Panc1 (cell line): ENCODE data around the gene DSCAM. TPM values are rescaled to one million over a fixed set of nuclear protein-coding genes. Genes with fewer than 3 reads are reported as not detected.

ENCODE experiments used
- ATAC-seq: fragments of 200-7000 bp; cut with Tn5 transposase; 2 replicates; pipeline ENCODE4 v1.9.1; 2020; ENCODE audit warnings: mild to moderate bottlenecking, moderate library complexity
- BruUV-seq: library from RNA; stranded (reverse); fragments of 400-500 nt; replicated peaks from 2 replicates; lab custom pipeline; 2021; lab: Mats Ljungman, UMichigan
- CTCF ChIA-PET: fragments of 300-600 bp; sonication (Branson Sonifier 250); formaldehyde crosslinking; loops from one replicate; lab custom pipeline; 2022; ENCODE audit warnings: antibody characterized with exemption; lab: Charles Lee
- POLR2A ChIA-PET: fragments of 300-600 bp; sonication (Branson Sonifier 250); formaldehyde crosslinking; loops from one replicate; lab custom pipeline; 2022; ENCODE audit warnings: antibody characterized with exemption; lab: Charles Lee
- DNase-seq: peaks from one replicate; pipeline ENCODE4 v3.0.0-alpha.2; 2010; ENCODE audit warnings: low read depth, low spot score
- H3K27ac ChIP-seq: 2 replicates; pipeline ENCODE4 v1.5.1; 2011; ENCODE audit warnings: mild to moderate bottlenecking, low read length, inconsistent platforms
- H3K27me3 ChIP-seq: fragments of 200-500 bp; sonication (Bioruptor generic); 2 replicates; pipeline ENCODE4 v1.6.0; 2014; ENCODE audit warnings: low read length, inconsistent platforms; ENCODE audit not compliant: control insufficient read depth, insufficient read depth
- H3K36me3 ChIP-seq: fragments of 200-500 bp; sonication (Bioruptor generic); 2 replicates; pipeline ENCODE4 v1.5.1; 2014; ENCODE audit warnings: inconsistent platforms, mild to moderate bottlenecking, low read length, moderate library complexity; ENCODE audit not compliant: control insufficient read depth, insufficient read depth
- H3K4me1 ChIP-seq: 2 replicates; pipeline ENCODE4 v1.5.1; 2011; ENCODE audit warnings: inconsistent platforms, mild to moderate bottlenecking, low read length, moderate library complexity; ENCODE audit not compliant: control insufficient read depth, insufficient read depth
- H3K4me3 ChIP-seq, 2 experiments: 2 replicates each; pipeline ENCODE4 v1.5.1; 2011 to 2012; ENCODE audit warnings: low read depth in 2 of 2, low read length in 2 of 2, mild to moderate bottlenecking in 2 of 2, inconsistent platforms in 1 of 2, moderate library complexity in 1 of 2
- H3K9me3 ChIP-seq: fragments of 200-500 bp; sonication (Bioruptor generic); 2 replicates; pipeline ENCODE4 v1.5.1; 2014; ENCODE audit warnings: low read depth, mild to moderate bottlenecking, inconsistent platforms, low read length, moderate library complexity; ENCODE audit not compliant: control insufficient read depth, insufficient read depth
- POLR2AphosphoS5 ChIP-seq: IDR thresholded peaks from 2 replicates; pipeline ENCODE4 v1.6.1; 2012; ENCODE audit warnings: mild to moderate bottlenecking, low read depth, low read length, moderate library complexity
- SIN3A ChIP-seq: IDR thresholded peaks from 2 replicates; pipeline ENCODE4 v1.6.1; 2012; ENCODE audit warnings: low read depth, mild to moderate bottlenecking, low read length, moderate library complexity, borderline replicate concordance; ENCODE audit not compliant: insufficient read depth
- TCF7L2 ChIP-seq: IDR thresholded peaks from 2 replicates; pipeline ENCODE4 v1.6.1; 2011; ENCODE audit warnings: mild to moderate bottlenecking, low read depth, low read length, inconsistent platforms
- in situ Hi-C: cut with HindIII; loops from 2 replicates; pipeline ENCODE4 v1.10.0; 2016; ENCODE audit warnings: low sequenced_read_pairs, low pct_unique_long_range_greater_than_20kb
- intact Hi-C: fragments of 100-400 bp; cut with micrococcal nuclease; formaldehyde crosslinking; loops from one replicate; pipeline ENCODE4 v1.10.0; 2022; ENCODE audit not compliant: unreplicated experiment
- total RNA-seq: library from RNA; stranded (reverse); gene quantifications from one replicate; pipeline ENCODE4 v1.2.1, GENCODE V29; 2021; ENCODE audit not compliant: unreplicated experiment
- TF ChIP-seq, protein P1 (sequence below), 2 experiments: IDR thresholded peaks; 2 replicates each; pipeline ENCODE4 v1.6.1; 2011 to 2012; ENCODE audit warnings: low read depth in 2 of 2, control low read depth in 1 of 2, low read length in 1 of 2, mild to moderate bottlenecking in 1 of 2, moderate library complexity in 1 of 2; ENCODE audit not compliant: insufficient read depth in 1 of 2
- TF ChIP-seq, protein P2 (sequence below): fragments of 450-650 bp; IDR thresholded peaks from 2 replicates; pipeline ENCODE4 v1.5.1; 2017; ENCODE audit warnings: mild to moderate bottlenecking

Gene DSCAM
- total RNA-seq, 1 experiment from 2014 or later: not detected

DNA sequence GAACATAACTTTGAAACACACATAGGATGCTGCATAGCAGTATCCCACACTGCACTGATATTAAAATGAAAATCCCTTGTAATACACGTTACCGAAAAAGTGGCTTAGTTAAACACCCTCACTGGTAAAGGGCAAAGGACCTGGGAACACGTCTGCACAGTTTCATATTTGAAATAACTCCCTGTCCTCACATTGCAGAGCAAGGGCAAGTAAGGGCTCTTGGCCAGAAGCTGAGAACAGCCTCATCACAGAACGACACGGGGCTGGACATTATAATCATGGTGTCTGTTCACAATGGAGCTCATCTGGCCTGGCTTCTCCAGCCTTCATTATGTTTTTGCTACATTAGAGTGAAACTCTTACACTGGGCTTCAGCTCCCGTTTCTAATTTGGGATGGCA is 772.8 kb downstream of the DSCAM start:
- POLR2A ChIA-PET: no interaction called here
- no peak for DNase-seq
- intact Hi-C loops (no loop called here), in situ Hi-C loops (no loop called here)
- no peaks in the 10 kb centered on the region for H3K27me3 ChIP-seq
- H3K36me3 ChIP-seq: no peaks in the 10 kb centered on the region
- H3K27ac ChIP-seq: no peak overlapping the region
- TF ChIP-seq TCF7L2 (no peak), POLR2AphosphoS5 (no peak), SIN3A (no peak)
- TF ChIP-seq, protein P1, sequence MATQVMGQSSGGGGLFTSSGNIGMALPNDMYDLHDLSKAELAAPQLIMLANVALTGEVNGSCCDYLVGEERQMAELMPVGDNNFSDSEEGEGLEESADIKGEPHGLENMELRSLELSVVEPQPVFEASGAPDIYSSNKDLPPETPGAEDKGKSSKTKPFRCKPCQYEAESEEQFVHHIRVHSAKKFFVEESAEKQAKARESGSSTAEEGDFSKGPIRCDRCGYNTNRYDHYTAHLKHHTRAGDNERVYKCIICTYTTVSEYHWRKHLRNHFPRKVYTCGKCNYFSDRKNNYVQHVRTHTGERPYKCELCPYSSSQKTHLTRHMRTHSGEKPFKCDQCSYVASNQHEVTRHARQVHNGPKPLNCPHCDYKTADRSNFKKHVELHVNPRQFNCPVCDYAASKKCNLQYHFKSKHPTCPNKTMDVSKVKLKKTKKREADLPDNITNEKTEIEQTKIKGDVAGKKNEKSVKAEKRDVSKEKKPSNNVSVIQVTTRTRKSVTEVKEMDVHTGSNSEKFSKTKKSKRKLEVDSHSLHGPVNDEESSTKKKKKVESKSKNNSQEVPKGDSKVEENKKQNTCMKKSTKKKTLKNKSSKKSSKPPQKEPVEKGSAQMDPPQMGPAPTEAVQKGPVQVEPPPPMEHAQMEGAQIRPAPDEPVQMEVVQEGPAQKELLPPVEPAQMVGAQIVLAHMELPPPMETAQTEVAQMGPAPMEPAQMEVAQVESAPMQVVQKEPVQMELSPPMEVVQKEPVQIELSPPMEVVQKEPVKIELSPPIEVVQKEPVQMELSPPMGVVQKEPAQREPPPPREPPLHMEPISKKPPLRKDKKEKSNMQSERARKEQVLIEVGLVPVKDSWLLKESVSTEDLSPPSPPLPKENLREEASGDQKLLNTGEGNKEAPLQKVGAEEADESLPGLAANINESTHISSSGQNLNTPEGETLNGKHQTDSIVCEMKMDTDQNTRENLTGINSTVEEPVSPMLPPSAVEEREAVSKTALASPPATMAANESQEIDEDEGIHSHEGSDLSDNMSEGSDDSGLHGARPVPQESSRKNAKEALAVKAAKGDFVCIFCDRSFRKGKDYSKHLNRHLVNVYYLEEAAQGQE (IDR thresholded peaks at IDR 0.05; ENCODE audit: insufficient read depth in 1 of 2, low read depth in 2 of 2, low read length in 1 of 2): no peak
- TF ChIP-seq, protein P2, sequence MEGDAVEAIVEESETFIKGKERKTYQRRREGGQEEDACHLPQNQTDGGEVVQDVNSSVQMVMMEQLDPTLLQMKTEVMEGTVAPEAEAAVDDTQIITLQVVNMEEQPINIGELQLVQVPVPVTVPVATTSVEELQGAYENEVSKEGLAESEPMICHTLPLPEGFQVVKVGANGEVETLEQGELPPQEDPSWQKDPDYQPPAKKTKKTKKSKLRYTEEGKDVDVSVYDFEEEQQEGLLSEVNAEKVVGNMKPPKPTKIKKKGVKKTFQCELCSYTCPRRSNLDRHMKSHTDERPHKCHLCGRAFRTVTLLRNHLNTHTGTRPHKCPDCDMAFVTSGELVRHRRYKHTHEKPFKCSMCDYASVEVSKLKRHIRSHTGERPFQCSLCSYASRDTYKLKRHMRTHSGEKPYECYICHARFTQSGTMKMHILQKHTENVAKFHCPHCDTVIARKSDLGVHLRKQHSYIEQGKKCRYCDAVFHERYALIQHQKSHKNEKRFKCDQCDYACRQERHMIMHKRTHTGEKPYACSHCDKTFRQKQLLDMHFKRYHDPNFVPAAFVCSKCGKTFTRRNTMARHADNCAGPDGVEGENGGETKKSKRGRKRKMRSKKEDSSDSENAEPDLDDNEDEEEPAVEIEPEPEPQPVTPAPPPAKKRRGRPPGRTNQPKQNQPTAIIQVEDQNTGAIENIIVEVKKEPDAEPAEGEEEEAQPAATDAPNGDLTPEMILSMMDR: no peak
- no peaks in the 10 kb centered on the region for H3K9me3 ChIP-seq
- ATAC-seq: no peak
- H3K4me1 ChIP-seq: no peaks in the 10 kb centered on the region
- H3K4me3 ChIP-seq: no peak overlapping the region
- no TSS peak for BruUV-seq
- CTCF ChIA-PET: no interaction called here

DNA sequence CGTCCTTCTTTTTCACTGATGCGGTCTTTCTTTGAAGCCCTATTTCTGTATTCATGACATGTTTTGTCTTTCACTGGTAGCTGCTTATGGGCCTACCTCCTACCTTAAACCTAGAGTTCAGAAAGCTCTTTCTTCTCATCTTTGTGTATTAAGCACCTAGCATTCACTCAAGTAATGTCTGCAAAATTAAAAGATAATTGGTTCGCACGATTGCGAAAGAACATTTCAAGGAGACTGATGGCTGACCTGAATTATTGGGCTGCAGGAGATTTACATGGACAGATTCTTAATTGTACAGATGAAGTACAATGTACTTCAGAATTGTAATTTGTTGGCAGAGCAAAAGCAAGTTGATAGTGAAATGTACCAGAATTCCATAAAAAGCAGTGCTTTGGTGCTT is 773.3 kb downstream of the DSCAM start:
- Histone ChIP-seq H3K4me1 (no peaks in the 10 kb centered on the region), H3K27ac (no peak overlapping the region), H3K4me3 (no peak overlapping the region), H3K27me3 (no peaks in the 10 kb centered on the region), H3K9me3 (no peaks in the 10 kb centered on the region), H3K36me3 (no peaks in the 10 kb centered on the region)
- ATAC-seq (no peak), DNase-seq (no peak)
- ChIA-PET POLR2A (no interaction called here), CTCF (no interaction called here)
- in situ Hi-C loops: no loop called here
- no TSS peak for BruUV-seq
- TF ChIP-seq SIN3A (no peak), TCF7L2 (no peak), POLR2AphosphoS5 (no peak)
- TF ChIP-seq, protein P2: no peak
- TF ChIP-seq, protein P1 (IDR thresholded peaks at IDR 0.05; ENCODE audit: insufficient read depth in 1 of 2, low read depth in 2 of 2, low read length in 1 of 2): no peak
- intact Hi-C loops: no loop called here
